NB4 (cell line): ENCODE results near the gene PROK2.

Source experiments
- CTCF ChIP-seq: IDR thresholded peaks from one replicate; pipeline ENCODE4 v1.5.1; 2012; ENCODE audit warnings: low read depth, low read length
- MYC ChIP-seq: IDR thresholded peaks from 2 replicates; pipeline ENCODE4 v1.6.1; 2011; ENCODE audit warnings: low read depth, low read length
- POLR2A ChIP-seq: IDR thresholded peaks from 2 replicates; pipeline ENCODE4 v1.6.1; 2011; ENCODE audit warnings: mild to moderate bottlenecking; ENCODE audit not compliant: insufficient read length; ENCODE audit errors: extremely low read depth

- TF ChIP-seq CTCF (no peak), MYC (no peak), POLR2A (no peak)
These were observed 5.0 kb upstream of the PROK2 start for GRCh38 chr3:71789922-71790321.
